ENCODE measurements around the gene SETDB1. TPM values are rescaled to one million over a fixed set of nuclear protein-coding genes. Genes with fewer than 3 reads are reported as not detected.

Gene SETDB1
- total and polyA plus RNA-seq, 2 experiments from 2014 or later: 20.1 to 69.9 TPM

- H3K4me3 ChIP-seq: peak overlapping the region; percentile 59
- no peak for DNase-seq (ENCODE audit: low read depth in 1 of 2, low spot score in 1 of 2)
- H3K27me3 ChIP-seq: no peaks in the 10 kb centered on the region
- H3K27ac ChIP-seq: no peak overlapping the region
- H3K4me1 ChIP-seq (ENCODE audit: low read depth): peaks cover 62% of the 10 kb centered on the region
- TF ChIP-seq CTCF (IDR thresholded peaks at IDR 0.05; ENCODE audit: low read depth, low read length): no peak
- no peaks in the 10 kb centered on the region for H3K36me3 ChIP-seq
- no peaks in the 10 kb centered on the region for H3K9me3 ChIP-seq (ENCODE audit: low read depth)
These were observed 83.6 kb downstream of the SETDB1 start for GRCh38 chr1:151009674-151010345.

- Histone ChIP-seq H3K36me3 (no peaks in the 10 kb centered on the region), H3K4me1 (ENCODE audit: low read depth) (peaks cover 57% of the 10 kb centered on the region), H3K4me3 (no peak overlapping the region), H3K27me3 (no peaks in the 10 kb centered on the region), H3K9me3 (ENCODE audit: low read depth) (no peaks in the 10 kb centered on the region), H3K27ac (no peak overlapping the region)
- no peak for TF ChIP-seq CTCF (IDR thresholded peaks at IDR 0.05; ENCODE audit: low read depth, low read length)
- no peak for DNase-seq (ENCODE audit: low read depth in 1 of 2, low spot score in 1 of 2)
These were observed 84.2 kb downstream of the SETDB1 start for GRCh38 chr1:151010346-151010726.

GRCh38 chr1:151011154-151011850 is 85.1 kb downstream of the SETDB1 start:
- H3K36me3 ChIP-seq: no peaks in the 10 kb centered on the region
- peaks cover 49% of the 10 kb centered on the region for H3K4me1 ChIP-seq (ENCODE audit: low read depth)
- no peaks in the 10 kb centered on the region for H3K9me3 ChIP-seq (ENCODE audit: low read depth)
- peak overlapping the region; percentile 92 for H3K27ac ChIP-seq
- DNase-seq (ENCODE audit: low read depth in 1 of 2, low spot score in 1 of 2): no peak
- no peak for TF ChIP-seq CTCF (IDR thresholded peaks at IDR 0.05; ENCODE audit: low read depth, low read length)
- no peaks in the 10 kb centered on the region for H3K27me3 ChIP-seq
- H3K4me3 ChIP-seq: no peak overlapping the region

- Histone ChIP-seq H3K27me3 (no peaks in the 10 kb centered on the region), H3K4me1 (ENCODE audit: low read depth) (peaks cover 45% of the 10 kb centered on the region), H3K27ac (peak overlapping the region; percentile 92), H3K36me3 (no peaks in the 10 kb centered on the region), H3K9me3 (ENCODE audit: low read depth) (no peaks in the 10 kb centered on the region), H3K4me3 (no peak overlapping the region)
- peak; percentile 24 to 75 for DNase-seq (ENCODE audit: low read depth in 1 of 2, low spot score in 1 of 2)
- no peak for TF ChIP-seq CTCF (IDR thresholded peaks at IDR 0.05; ENCODE audit: low read depth, low read length)
These were observed 86.7 kb downstream of the SETDB1 start for GRCh38 chr1:151012684-151013471.

GRCh38 chr1:151013518-151013917 is 87.4 kb downstream of the SETDB1 start:
- TF ChIP-seq CTCF (IDR thresholded peaks at IDR 0.05; ENCODE audit: low read depth, low read length): peak; percentile 25
- DNase-seq (ENCODE audit: low read depth in 1 of 2, low spot score in 1 of 2): peak; percentile 86 to 94

More at GRCh38 chr1:151013518-151013917, 87.4 kb downstream of the SETDB1 start:
- H3K9me3 ChIP-seq (ENCODE audit: low read depth): no peaks in the 10 kb centered on the region
- peak overlapping the region; percentile 92 for H3K27ac ChIP-seq
- H3K4me1 ChIP-seq (ENCODE audit: low read depth): peaks cover 44% of the 10 kb centered on the region
- no peaks in the 10 kb centered on the region for H3K36me3 ChIP-seq
- no peaks in the 10 kb centered on the region for H3K27me3 ChIP-seq
- no peak overlapping the region for H3K4me3 ChIP-seq

Other genes starting within 250 kb of the SETDB1 start
- 6.6 and 11.8 TPM in 2 replicates for gene GOLPH3L, start 229.2 kb upstream of the SETDB1 start, total RNA-seq
- gene GOLPH3L, start 229.2 kb upstream of the SETDB1 start, polyA plus RNA-seq: 17.4 and 22.3 TPM in 2 replicates
- not detected in 2 replicates for gene HORMAD1, start 205.5 kb upstream of the SETDB1 start, total RNA-seq
- gene HORMAD1, start 205.5 kb upstream of the SETDB1 start, polyA plus RNA-seq: not detected in 2 replicates
- 0.03 TPM in 1 of 2 replicates, not detected in the other for gene CTSS, start 160.6 kb upstream of the SETDB1 start, total RNA-seq
- not detected in 2 replicates for gene CTSS, start 160.6 kb upstream of the SETDB1 start, polyA plus RNA-seq
- gene CTSK, start 118.1 kb upstream of the SETDB1 start, total RNA-seq: 1.7 and 2.0 TPM in 2 replicates
- 2.2 and 3.8 TPM in 2 replicates for gene CTSK, start 118.1 kb upstream of the SETDB1 start, polyA plus RNA-seq
- 46.8 and 87.3 TPM in 2 replicates for gene ARNT, start 49.8 kb upstream of the SETDB1 start, total RNA-seq
- 29.4 and 44.0 TPM in 2 replicates for gene ARNT, start 49.8 kb upstream of the SETDB1 start, polyA plus RNA-seq
- not detected in 2 replicates for gene CTXND2, start 39.2 kb upstream of the SETDB1 start, total RNA-seq
- not detected in 2 replicates for gene CTXND2, start 39.2 kb upstream of the SETDB1 start, polyA plus RNA-seq
- 64.7 and 65.0 TPM in 2 replicates for gene CERS2, start 48.5 kb downstream of the SETDB1 start, total RNA-seq
- gene CERS2, start 48.5 kb downstream of the SETDB1 start, polyA plus RNA-seq: 119 and 124 TPM in 2 replicates
- gene ANXA9, start 55.9 kb downstream of the SETDB1 start, total RNA-seq: 0.21 and 1.7 TPM in 2 replicates
- 1.4 and 2.0 TPM in 2 replicates for gene ANXA9, start 55.9 kb downstream of the SETDB1 start, polyA plus RNA-seq
- gene MINDY1, start 80.5 kb downstream of the SETDB1 start, total RNA-seq: 29.3 and 35.6 TPM in 2 replicates
- gene MINDY1, start 80.5 kb downstream of the SETDB1 start, polyA plus RNA-seq: 11.5 and 18.9 TPM in 2 replicates
- 44.1 and 51.6 TPM in 2 replicates for gene PRUNE1, start 82.1 kb downstream of the SETDB1 start, total RNA-seq
- gene PRUNE1, start 82.1 kb downstream of the SETDB1 start, polyA plus RNA-seq: 52.2 and 67.3 TPM in 2 replicates
- gene BNIPL, start 110.2 kb downstream of the SETDB1 start, total RNA-seq: 0.66 and 1.3 TPM in 2 replicates
- 0.65 and 1.3 TPM in 2 replicates for gene BNIPL, start 110.2 kb downstream of the SETDB1 start, polyA plus RNA-seq
- 11.6 and 13.6 TPM in 2 replicates for gene C1orf56, start 121.4 kb downstream of the SETDB1 start, total RNA-seq
- gene C1orf56, start 121.4 kb downstream of the SETDB1 start, polyA plus RNA-seq: 15.6 TPM in 2 replicates
- gene CDC42SE1, start 133.3 kb downstream of the SETDB1 start, total RNA-seq: 42.8 and 49.3 TPM in 2 replicates
- gene CDC42SE1, start 133.3 kb downstream of the SETDB1 start, polyA plus RNA-seq: 24.0 and 25.4 TPM in 2 replicates
- gene MLLT11, start 134.0 kb downstream of the SETDB1 start, total RNA-seq: 15.1 and 30.1 TPM in 2 replicates
- 54.5 and 91.6 TPM in 2 replicates for gene MLLT11, start 134.0 kb downstream of the SETDB1 start, polyA plus RNA-seq
- 2.9 and 4.6 TPM in 2 replicates for gene GABPB2, start 144.4 kb downstream of the SETDB1 start, total RNA-seq
- gene GABPB2, start 144.4 kb downstream of the SETDB1 start, polyA plus RNA-seq: 1.6 and 1.7 TPM in 2 replicates
- gene SEMA6C, start 220.3 kb downstream of the SETDB1 start, total RNA-seq: 22.0 and 28.1 TPM in 2 replicates
- gene SEMA6C, start 220.3 kb downstream of the SETDB1 start, polyA plus RNA-seq: 23.3 and 29.9 TPM in 2 replicates
- gene TNFAIP8L2, start 230.3 kb downstream of the SETDB1 start, total RNA-seq: 0.45 TPM in 1 of 2 replicates, not detected in the other
- 0.20 and 0.39 TPM in 2 replicates for gene TNFAIP8L2, start 230.3 kb downstream of the SETDB1 start, polyA plus RNA-seq
- 19.7 and 26.7 TPM in 2 replicates for gene LYSMD1, start 239.5 kb downstream of the SETDB1 start, total RNA-seq
- gene LYSMD1, start 239.5 kb downstream of the SETDB1 start, polyA plus RNA-seq: 4.9 and 8.0 TPM in 2 replicates
- gene SCNM1, start 239.8 kb downstream of the SETDB1 start, total RNA-seq: 30.8 and 50.9 TPM in 2 replicates
- 66.5 and 80.7 TPM in 2 replicates for gene SCNM1, start 239.8 kb downstream of the SETDB1 start, polyA plus RNA-seq
- 0.48 TPM in 1 of 2 replicates, not detected in the other for gene TMOD4, start 249.6 kb downstream of the SETDB1 start, total RNA-seq
- gene TMOD4, start 249.6 kb downstream of the SETDB1 start, polyA plus RNA-seq: 0.44 TPM in 1 of 2 replicates, not detected in the other

All from cardiac muscle cell (in vitro differentiated cells and primary cell).